HG02798 (cell line): Measurements from ENCODE around the gene PPP4R4.
"Not testable (repeated sequence)": the region's sequence is repeated elsewhere in the genome, so short reads cannot be mapped to it uniquely, and the experiment has no call there.

Source experiments
- ATAC-seq: cut with Tn5 transposase; IDR thresholded peaks from one replicate; pipeline ENCODE4 v1.9.1; 2021; ENCODE audit warnings: mild to moderate bottlenecking; ENCODE audit not compliant: unreplicated experiment, poor library complexity

PPP4R4 gene

GRCh38 chr14:94267352-94267751, 93.2 kb downstream of the PPP4R4 start:
- ATAC-seq = no peak

GRCh38 chr14:94268582-94268981, 94.5 kb downstream of the PPP4R4 start:
- not testable (repeated sequence) for ATAC-seq

GRCh38 chr14:94269156-94269555, 95.0 kb downstream of the PPP4R4 start:
- ATAC-seq = no peak

- not testable (repeated sequence) for ATAC-seq
These were observed 102.9 kb downstream of the PPP4R4 start for GRCh38 chr14:94276898-94277561.

GRCh38 chr14:94278731-94279130, 104.6 kb downstream of the PPP4R4 start:
- no peak for ATAC-seq

GRCh38 chr14:94282991-94283723, 109.0 kb downstream of the PPP4R4 start:
- ATAC-seq = no peak

- no peak for ATAC-seq
These were observed 110.1 kb downstream of the PPP4R4 start for GRCh38 chr14:94284221-94284620.

GRCh38 chr14:94285158-94285557, 111.0 kb downstream of the PPP4R4 start:
- no peak for ATAC-seq

- ATAC-seq = no peak
These were observed 114.7 kb downstream of the PPP4R4 start for GRCh38 chr14:94288610-94289465.

GRCh38 chr14:94290197-94290596, 116.1 kb downstream of the PPP4R4 start:
- ATAC-seq = no peak

GRCh38 chr14:94291159-94291905, 117.2 kb downstream of the PPP4R4 start:
- no peak for ATAC-seq

GRCh38 chr14:94291906-94292525, 117.9 kb downstream of the PPP4R4 start:
- no peak for ATAC-seq

GRCh38 chr14:94292526-94292871, 118.4 kb downstream of the PPP4R4 start:
- ATAC-seq = no peak

GRCh38 chr14:94292872-94293577, 118.9 kb downstream of the PPP4R4 start, which contains the start of gene SERPINA10:
Gene SERPINA10 (minus strand): TSS chr14:94293268. CDS start chr14:94290593, 2,675 bp downstream.
- no peak for ATAC-seq

GRCh38 chr14:94293578-94293924, 119.4 kb downstream of the PPP4R4 start:
- ATAC-seq = no peak

- ATAC-seq = no peak
These were observed 121.4 kb downstream of the PPP4R4 start for GRCh38 chr14:94295360-94296180.

GRCh38 chr14:94296181-94296545, 122.0 kb downstream of the PPP4R4 start:
- ATAC-seq = not testable (repeated sequence)

- ATAC-seq = no peak
These were observed 124.0 kb downstream of the PPP4R4 start for GRCh38 chr14:94298130-94298529.

- no peak for ATAC-seq
These were observed 129.0 kb downstream of the PPP4R4 start for GRCh38 chr14:94303111-94303510.
